Stimulated activated naive CD8-positive, alpha-beta T cell treated with anti-CD3 and anti-CD28 coated beads, Interleukin-15, Interleukin-2, amounts not matched to agents 100 U/mL and 50 U/mL, for 24 hours (primary cell): ENCODE data around the gene PRKAG3.

Experiments
- ATAC-seq: fragments of 150-1000 bp; cut with Tn5 transposase; one replicate; pipeline ENCODE4 v1.10.0; 2021
- DNase-seq: peaks from one replicate; pipeline ENCODE4 v3.0.0; 2021

PRKAG3 gene

DNA sequence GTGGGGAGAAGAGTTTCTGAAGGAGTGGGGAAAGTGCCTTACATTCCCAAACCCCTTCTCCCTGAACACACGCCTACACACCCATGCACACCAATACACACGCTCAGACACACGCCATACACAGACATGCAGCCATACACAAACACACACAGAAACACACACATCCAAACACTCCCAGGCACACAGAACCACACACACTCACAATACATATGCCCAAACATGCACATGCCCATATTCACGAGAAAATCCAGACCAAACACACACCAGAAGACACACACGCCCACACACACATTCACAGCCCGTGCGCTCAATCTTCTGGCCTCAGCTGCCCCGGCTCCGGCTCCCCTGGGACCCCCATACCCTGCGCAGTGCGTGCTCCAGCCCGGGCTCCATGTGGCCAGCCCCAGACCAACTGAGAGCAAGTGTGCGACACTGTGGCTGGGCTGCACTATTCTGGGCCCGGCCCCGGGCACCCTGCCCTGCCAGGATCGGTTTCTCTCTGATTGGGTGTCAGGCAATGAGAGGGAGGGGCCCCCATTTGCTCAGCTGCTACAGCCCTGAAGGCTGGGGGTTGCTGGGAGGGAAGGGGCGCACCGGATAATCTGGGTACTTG, at the start of gene PRKAG3:
Gene PRKAG3, minus strand, starts transcription at position 426 of the 613 bp plus-strand sequence.
- no peak for DNase-seq
- ATAC-seq = no peak

- ATAC-seq = no peak
- no peak for DNase-seq
Observed at GRCh38 chr2:218880859-218881594, 49.4 kb upstream of the PRKAG3 start.

GRCh38 chr2:218880102-218880858, 48.7 kb upstream of the PRKAG3 start, which contains the start of gene WNT10A:
WNT10A (plus strand) TSS chr2:218880852; CDS start chr2:218880996, 144 bp downstream.
- ATAC-seq = peak; percentile 68
- DNase-seq = peak; percentile 78

DNA sequence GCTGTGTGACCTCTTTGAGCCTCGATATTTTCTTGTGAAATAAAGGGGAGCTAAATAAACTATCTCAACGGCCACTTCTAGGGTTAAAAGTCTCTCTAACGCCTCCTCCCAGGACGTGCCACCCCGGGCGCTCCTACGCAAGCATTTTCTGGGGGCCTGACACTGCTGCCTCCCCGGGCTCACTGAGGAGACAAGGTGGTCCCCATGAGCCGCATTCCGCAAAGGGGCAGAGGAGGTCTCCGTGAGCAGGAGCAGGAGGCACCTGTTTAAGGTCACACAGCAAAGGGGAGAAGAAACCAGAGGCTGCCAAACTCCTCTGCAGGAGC, 48.1 kb upstream of the PRKAG3 start:
- ATAC-seq = no peak
- no peak for DNase-seq

DNA sequence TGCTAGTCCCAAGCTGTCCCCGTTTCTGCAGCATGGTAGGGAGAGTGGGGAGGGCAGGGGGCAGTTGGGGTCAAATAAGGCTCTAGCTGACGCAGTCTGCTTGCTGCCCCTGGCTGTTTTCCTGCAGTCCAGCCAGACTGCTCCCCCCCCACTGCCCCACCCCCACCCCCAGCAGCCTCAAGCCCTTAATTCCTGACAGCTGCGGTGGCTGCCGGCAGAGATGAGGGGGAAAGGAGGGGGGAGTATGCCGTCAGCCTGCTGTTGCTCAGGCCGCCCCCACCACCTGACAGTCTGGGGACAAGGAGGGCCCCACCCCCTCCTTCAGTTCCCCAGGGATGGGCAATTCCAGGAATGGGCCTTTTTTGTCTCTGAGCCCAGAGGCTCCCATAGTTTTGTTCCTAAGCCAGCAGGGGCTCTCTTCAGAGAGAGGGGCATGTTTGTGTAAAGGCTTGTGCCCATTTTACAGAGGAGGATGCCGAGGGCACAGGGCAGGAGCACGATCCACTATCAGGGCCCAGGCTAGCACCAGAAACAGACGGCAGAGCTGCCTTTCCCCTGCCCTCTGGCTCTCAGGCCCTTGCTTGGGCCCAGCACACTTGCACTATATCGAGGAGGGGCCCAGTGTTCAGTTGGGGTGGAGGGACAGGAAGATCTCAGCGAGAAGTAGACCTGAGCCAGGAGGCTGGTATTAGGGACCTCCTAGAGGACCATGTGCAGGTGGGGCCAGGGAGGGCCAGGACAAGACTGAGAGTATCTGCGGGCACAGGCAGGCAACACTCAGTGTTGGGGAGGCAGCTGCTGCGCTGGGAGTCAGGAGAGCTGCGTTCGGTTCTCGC, 47.5 kb upstream of the PRKAG3 start:
- ATAC-seq (no peak), DNase-seq (no peak)

DNA sequence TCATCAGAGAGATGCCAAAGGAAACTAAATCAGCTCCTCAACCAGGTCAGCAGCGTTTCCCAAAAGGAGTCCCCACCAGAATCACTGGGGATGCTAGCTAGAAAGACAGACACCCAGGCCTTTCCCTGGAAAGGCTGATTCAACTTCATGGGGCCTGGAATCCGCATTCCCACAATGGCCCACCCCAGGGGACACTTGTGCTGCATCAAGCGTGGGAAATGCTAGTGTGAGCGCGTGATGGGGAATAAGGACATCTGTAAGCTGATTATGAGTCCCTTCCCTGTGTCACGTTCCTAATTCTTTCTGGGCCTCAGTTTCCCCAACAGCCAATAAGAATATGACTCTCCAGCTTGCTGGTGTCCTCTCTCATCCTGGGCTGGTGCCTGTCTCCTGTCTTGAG, 46.9 kb upstream of the PRKAG3 start:
- no peak for ATAC-seq
- no peak for DNase-seq

- ATAC-seq (no peak), DNase-seq (no peak)
Observed at GRCh38 chr2:218877891-218878290, 46.3 kb upstream of the PRKAG3 start.

- DNase-seq (no peak), ATAC-seq (no peak)
Observed at GRCh38 chr2:218877331-218877730, 45.7 kb upstream of the PRKAG3 start.

DNA sequence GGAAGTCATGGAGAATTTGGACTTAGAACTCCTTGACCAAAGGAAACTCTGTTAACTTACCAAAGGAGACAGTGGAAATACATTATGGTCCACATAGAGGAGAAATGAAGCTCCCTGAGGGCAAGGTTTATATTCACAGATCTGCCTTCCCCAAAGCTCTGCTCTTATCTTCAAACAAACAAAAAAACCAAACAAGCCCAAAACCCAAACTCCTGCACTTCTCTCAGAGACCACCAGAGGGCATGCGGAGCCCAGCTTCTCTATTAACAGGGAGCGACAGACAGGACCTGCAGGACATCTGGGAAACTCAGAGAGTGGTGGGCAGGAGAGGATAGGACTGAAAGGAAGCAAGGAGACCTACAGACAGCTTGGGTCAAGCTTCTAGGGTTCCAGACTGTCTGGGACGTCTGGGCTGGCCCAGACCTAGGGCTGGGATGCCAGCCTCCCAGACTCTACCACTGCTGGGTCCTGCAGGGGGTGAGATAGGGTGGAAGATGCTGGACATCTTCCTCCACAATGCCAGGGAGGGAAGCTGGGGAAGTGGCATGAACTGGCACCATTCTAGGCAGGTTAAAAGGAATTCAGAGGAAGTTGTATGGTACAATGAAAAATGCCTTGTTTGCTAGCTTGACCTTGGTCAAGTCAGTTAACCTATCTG, 45.1 kb upstream of the PRKAG3 start:
- DNase-seq (peak; percentile 73), ATAC-seq (no peak)

DNA sequence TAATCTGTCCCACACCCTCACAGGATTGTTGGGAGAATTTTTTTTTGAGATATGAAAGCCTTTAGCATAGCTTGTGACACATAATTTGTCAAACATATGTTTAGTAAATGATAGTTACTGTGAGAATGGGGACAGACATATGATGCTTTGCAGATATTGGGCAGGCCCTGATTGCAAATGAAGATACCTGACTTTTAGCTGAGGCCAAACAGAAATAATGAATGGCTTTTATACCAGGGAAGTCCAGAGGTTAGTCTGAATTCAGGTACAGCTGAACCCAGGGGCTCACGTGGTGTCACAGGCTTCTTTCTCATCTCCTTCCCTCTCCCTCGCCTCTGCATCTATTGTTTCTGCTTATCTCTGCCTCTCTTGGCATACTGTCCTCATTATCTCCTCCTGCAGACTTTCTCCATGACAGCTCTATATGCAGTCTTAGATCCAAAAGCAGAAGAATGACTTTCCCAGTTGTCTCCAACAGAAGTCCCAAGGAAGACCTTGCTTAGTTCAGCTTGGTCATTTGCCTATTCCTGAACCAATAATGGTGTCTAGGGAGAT, 44.2 kb upstream of the PRKAG3 start:
- ATAC-seq (no peak), DNase-seq (no peak)

- peak; percentile 28 for ATAC-seq
- DNase-seq = no peak
Observed at GRCh38 chr2:218873359-218874194, 42.0 kb upstream of the PRKAG3 start.

DNA sequence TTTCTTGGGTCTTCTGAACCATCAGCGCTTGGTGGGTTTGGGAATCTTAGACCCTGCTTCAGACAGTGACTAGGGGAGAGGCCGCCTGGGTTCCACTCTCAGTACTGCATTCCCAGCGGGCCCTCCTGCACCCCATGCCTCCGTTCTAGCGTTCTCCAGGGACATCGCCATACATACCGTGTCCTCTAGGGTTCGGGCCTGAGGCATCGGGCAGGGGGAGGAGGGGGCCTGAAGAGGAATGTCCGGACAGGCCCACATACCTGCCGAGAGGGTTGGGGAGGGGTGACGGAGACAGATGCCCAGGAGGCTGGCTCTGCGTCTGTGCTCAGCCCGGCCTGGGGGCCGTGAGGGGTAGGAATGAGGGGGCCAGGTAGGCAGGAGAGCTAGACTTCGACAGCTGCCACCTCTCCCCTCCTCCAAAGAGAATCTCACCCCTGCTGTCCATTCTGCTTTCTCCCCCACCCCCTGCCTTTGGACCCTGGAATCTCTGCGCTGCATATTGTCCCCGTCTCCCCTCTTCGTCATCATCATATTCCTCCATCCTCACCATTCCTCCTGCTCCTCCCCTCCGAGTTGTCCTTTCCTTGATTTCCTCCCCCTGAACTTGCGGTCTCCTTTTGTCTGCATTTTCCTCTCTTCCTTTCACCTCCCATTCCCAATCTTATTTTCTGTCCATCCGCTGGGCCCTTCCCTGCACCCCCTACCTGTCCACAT, 41.2 kb upstream of the PRKAG3 start:
- no peak for DNase-seq
- no peak for ATAC-seq

DNA sequence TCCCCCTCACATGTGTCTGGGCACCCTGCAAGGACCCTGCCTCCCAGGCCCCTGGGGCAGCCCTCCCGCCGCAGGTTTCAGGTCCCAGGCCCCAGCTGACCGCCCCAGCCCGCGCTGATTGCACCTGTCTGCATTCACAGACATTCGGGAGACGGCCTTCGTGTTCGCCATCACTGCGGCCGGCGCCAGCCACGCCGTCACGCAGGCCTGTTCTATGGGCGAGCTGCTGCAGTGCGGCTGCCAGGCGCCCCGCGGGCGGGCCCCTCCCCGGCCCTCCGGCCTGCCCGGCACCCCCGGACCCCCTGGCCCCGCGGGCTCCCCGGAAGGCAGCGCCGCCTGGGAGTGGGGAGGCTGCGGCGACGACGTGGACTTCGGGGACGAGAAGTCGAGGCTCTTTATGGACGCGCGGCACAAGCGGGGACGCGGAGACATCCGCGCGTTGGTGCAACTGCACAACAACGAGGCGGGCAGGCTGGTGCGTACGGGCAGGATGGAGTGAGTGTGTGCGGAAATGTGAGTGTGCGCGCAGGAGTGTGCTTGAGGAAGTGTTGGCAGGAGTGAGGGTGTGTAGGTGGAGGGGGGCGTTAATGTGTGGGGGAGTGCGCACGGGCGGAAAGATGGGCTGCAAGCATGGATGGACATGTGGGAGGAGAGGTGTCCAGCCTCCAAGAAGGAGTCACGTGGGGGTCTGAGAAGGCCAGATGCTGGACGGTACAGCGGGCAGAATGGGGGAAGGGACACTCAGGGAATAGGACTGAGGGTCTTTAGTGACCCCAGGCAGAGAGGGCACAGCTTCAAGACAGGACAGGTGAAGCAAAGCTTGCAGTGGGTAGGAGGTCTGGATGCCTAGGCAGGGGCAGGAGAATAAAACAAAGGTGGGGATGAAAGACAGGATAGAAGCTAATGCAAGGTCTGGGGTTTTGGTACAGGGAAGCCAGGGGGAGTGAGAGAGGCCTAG, 40.0 kb upstream of the PRKAG3 start:
- DNase-seq (no peak), ATAC-seq (no peak)

- DNase-seq (no peak), ATAC-seq (no peak)
Observed at GRCh38 chr2:218870984-218871344, 39.4 kb upstream of the PRKAG3 start.

- no peak for ATAC-seq
- DNase-seq = no peak
Observed at GRCh38 chr2:218869064-218869463, 37.5 kb upstream of the PRKAG3 start.

- DNase-seq (no peak), ATAC-seq (no peak)
Observed at GRCh38 chr2:218867900-218868299, 36.3 kb upstream of the PRKAG3 start.

- DNase-seq (no peak), ATAC-seq (no peak)
Observed at GRCh38 chr2:218865999-218866398, 34.4 kb upstream of the PRKAG3 start.

GRCh38 chr2:218865396-218865795, 33.8 kb upstream of the PRKAG3 start:
- ATAC-seq (no peak), DNase-seq (no peak)

- DNase-seq (no peak), ATAC-seq (no peak)
Observed at GRCh38 chr2:218863021-218863520, 31.5 kb upstream of the PRKAG3 start.
